GM21515 (cell line): Measurements from ENCODE around the gene CDHR3.

Experiments
- ATAC-seq: cut with Tn5 transposase; IDR thresholded peaks from one replicate; pipeline ENCODE4 v1.9.1; 2021; ENCODE audit not compliant: unreplicated experiment

Gene CDHR3

DNA sequence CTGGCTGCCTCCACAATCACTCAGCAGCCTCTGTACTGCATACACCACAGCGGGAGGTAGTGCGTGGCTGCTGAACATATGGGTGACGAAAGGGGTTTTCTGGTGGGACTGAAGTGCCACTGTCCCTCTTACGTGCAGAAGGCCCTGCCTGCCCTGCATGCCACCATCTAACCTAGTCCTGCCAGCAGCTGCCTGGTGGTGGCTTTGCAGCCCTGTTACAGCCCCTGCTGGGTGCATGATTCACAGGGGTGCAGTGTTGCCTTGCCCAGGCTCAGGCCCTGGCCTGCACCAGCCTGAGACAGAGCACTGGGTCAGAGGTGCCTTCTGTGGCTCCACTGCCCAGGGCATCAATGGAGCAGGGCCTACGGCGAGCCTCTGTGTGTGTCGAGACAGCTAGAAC is 98.9 kb downstream of the CDHR3 start:
- no peak for ATAC-seq

DNA sequence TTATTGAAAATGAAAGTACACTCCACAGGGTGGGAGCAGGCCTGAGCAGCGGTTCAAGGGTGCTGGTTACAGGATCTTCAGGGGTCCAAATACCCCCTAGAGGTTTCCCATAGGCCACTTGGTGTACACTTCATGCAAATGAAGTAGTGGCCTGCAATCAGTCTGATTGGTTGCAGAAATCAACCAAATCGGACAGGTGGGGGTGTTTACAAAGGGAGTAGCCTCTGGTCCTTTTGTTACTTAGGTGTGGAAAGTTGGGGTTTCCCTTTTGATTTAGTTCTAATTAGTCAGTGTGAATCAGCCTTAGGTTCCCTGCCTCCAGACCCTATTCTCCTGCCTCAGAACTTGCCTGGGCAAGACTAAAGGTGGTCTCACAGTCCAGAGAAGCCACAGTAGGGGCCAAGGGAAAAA is 99.5 kb downstream of the CDHR3 start:
- no peak for ATAC-seq

DNA sequence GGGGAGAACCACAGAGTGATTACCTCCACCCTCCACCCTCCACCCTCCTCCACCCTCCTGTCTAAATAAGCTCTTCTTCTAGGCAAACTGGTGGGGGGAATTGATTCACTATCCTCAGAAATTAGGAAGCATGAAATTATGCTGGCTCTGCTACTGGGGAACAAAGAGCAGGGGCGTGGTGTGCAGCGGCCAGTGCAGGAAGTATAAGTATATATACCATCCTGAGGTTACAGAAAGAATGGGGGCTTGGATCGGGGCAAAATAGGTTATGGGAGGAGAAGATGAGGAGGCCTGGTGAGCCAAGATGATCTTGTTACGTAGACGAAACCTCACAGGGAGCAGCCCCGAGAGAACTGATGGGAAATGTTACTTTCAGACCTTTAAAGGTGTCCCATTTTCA is 100.0 kb downstream of the CDHR3 start:
- no peak for ATAC-seq

DNA sequence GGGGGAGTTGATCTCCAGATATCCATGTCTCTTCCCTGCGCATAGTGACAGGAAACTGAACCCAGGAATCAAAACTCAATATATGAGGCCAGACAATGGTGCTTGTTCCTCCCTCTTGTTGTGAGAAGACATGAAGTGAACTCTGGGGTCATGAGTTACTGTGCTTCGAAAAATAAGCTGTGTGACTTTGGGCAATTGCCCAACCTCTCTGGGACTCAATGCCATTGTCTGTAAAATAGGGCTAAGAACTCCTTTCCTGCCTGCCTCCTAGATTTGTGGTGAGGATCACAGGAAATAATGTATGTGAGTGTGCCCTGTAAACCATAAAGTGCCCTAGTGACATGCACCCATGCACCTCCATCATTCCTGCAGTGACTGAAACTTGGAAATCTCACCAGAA is 100.6 kb downstream of the CDHR3 start:
- no peak for ATAC-seq

DNA sequence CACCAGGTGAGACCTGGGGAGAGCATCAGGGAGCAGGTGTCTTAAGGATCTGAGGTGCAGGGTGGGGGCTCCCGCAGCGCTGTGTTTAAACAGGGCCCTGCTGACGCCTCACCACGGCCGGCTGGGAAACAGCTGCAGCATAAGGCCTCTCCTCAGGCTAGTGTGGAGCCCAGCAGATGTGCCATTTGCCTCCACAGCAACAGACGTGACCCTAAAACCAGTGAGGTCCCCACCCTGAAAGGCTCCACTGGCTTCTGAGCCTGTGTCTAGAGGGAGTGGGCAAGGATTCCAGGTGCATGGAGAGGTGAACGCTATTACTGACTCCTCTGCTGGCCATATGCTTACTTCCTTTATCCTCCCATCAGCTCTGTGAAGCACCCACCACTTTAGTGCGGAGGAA is 101.3 kb downstream of the CDHR3 start:
- ATAC-seq, result no peak

DNA sequence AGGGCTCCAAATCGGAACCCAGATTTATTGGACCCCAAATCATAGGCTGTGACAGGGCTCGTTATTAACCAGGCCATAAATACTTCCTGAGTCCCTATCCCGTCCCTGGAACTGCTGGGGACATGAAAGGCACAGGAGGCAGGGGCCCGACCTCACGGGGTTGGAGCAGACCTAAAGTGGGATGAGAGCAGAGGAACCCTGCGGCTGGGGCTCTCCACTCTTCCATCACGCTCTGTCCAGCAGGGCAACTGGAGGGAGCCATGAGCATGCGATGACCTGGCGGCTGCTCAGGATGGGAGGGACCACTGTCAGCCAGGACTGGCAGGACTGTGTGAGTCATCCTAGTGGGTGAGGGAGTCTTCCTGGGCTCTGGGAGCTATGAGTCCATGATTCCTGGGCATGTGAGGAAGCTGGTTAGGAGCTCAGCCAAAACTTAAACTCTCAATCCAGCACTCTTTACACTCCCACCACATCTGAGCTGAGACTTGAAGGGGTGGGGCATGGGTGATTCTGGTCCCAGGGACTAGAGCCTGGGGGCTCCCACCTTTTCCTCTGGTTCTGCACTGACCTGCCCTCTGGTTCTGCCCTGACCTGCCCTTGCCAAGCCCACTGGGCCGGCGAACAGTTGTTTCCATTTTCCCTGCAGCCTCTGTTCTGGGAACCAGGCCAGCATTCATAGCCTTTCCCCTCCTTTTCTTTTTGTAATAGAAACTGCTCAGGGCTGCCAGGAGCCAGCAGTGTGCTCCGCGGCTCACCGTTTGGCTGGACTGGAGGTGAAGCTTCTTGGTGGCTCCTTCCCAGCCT is 101.9 kb downstream of the CDHR3 start:
- ATAC-seq, result no peak

DNA sequence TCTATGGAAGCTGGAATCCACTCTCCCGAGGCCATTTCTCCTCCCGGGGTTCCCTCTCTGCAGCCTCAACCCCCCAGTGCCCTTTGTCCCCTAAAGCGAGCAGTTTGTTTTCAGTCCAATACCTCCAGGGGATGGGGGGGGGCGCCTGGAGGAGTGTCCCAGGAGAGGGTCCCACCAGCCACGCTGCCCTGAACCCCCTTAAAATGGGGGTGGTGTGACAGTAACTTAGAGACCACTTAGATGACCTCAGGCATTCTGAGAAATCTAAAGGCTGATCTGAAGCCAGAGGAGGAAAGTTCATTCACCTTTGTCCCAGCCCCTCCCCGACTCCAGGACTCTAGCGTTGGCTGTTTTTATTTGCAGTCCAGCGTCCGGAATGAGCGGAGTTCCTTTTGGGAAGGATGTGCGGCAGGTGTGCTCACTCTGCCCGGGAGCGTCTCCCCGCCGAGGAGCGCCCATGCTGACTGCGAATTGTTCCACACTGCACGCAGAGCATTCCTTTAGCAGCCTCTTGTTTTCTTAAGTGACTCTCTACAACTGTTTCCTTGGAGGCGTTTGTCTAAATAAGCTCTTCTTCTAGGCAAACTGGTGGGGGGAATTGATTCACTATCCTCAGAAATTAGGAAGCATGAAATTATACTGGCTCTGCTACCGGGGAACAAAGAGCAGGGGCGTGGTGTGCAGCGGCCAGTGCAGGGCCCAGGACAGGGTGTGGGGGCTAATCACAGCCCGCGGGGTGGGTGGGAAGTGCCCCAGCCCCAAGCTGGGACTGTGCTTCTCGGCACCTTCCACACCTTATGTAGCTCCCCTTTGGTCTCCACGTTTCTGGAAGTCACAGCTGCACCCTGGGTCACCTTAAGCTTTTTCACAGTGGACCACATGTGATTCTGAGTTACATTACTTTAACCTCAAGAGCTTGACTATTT is 102.8 kb downstream of the CDHR3 start:
- no peak for ATAC-seq

DNA sequence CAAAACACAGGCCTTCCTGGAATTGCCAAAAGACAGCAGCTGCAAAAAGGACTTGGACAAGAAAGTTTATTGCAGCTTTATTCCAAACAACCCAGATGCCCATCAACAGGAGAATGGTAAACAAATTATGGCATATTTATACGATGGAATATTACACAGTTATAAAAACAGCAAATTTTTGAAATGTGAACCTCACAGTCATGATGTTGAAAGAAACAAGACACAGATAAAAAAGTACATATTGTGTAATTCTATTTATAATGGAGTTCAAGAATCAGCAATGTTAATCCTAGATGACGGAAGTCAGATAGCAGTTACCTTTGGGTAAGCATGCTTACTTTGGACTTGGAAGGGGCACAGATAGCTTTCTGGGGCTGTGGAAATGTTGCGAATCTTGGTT is 104.6 kb downstream of the CDHR3 start:
- no peak for ATAC-seq

DNA sequence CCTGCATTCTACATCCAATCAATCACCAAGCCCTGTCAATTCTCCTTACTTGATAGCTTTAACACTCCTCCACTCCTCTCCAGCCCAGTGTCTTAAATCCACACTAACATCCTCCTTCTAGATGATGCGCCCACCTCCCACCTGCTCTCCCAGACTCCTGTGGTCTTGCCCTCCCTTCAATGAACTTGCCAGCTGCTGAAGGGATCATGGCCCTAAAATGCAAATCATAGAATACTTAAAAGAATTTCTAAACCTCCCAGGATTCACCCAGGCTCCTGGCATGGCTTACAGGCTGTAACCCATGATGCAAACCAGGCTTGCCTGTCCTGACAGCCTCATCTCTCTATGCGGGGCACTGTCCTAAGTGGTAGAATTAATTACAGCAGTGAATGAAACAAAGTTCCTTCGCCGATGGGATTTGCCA is 105.5 kb downstream of the CDHR3 start:
- no peak for ATAC-seq

DNA sequence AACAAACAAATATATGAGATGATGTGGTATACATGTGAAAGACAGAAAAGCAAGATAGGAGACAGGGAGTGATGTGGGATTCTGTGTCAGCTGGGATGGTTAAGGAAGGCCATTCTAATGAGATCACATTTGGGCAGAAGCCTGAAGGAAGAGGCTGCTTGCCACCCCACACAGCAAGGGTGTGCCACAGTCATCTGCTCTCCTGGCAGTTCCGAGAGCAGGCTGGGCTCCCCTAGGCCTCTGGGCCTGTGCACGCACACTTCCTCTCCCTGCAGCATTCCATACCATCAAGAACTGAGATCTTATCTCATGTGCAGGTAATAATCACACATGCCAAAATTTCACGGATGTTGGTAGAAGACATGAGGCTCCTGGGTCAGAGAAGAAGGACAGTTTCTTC is 105.9 kb downstream of the CDHR3 start:
- ATAC-seq, result no peak

DNA sequence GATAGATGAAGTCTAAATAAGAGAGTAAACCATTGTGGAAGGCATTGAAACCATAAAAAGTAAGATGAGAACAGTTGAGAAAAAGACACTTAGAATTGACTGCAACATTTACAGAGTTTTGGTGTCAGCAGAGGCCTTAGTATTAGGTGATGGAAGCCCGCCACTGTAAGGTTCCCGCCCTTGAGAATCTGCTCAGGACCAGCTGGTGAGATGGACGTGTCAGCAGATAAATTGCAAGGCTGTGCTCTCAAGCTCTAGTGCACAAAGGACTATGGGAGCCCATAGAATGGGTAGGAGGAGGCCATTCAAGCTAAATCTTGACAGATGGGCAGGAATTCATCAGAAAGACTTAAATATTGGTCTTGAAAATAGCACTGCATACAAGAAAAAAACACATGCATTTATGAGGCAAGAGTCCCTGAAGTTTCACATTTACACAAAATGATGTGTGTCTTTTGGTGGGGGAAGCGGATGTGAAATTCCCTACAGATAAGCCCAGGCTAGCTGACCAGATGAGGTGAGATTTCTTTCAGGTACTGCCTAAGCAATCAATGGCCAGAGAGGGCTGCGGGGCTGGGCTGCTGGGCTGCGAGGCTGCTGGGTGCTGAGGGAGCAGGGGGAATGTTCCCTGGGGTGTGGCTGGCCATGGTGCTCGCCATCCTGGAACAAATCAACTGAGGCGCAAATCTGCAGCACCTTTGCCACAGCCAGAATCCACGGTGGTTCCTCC is 106.6 kb downstream of the CDHR3 start:
- ATAC-seq, result no peak

DNA sequence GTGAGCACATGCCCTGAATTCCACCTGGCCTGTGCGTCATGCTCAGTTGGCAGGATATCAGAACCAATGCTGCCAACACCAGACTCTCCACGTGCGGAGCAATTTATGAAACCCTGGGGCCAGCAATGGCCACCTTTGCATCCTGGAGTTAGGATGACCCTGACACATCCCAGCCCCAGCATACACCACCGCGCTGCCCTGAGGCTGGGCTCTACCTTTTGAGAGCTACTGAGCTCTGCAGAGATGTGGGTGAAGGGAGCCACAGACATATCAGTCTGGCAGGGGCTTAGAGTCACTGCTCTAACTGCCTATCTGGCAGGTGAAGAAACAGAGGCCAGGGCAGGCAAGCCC is 107.1 kb downstream of the CDHR3 start:
- no peak for ATAC-seq

DNA sequence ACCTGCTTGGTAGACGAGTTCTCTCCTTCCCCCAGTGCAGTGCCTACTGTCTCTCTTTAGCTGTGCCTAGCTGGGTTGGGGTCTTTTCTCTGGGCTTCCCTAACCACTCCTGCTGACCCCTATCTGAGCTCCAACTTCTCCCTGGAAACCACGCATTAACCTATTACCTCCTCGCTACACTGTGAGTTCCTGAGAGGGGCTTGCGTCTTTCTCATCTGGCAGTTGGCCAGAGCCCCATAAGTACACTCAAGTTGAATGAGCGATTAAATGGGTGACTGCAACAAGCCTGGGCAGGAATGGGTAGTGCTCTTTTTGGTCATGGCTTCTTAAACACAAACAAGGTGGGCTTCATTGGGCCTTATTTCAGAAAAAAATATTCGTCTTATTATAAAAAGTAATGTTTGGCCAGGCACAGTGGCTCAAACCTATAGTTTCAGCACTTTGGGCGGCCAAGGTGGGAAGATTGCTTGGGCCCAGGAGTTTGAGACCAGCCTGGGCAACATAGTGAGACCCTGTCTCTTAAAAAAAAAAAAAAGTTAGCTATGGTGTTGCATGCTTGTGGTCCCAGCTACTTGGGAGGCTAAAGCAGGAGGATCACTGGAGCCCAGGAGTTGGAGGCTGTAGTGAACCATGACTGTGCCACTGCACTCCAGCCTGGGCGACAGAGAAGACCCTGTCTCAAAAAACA is 107.6 kb downstream of the CDHR3 start:
- ATAC-seq, result no peak

DNA sequence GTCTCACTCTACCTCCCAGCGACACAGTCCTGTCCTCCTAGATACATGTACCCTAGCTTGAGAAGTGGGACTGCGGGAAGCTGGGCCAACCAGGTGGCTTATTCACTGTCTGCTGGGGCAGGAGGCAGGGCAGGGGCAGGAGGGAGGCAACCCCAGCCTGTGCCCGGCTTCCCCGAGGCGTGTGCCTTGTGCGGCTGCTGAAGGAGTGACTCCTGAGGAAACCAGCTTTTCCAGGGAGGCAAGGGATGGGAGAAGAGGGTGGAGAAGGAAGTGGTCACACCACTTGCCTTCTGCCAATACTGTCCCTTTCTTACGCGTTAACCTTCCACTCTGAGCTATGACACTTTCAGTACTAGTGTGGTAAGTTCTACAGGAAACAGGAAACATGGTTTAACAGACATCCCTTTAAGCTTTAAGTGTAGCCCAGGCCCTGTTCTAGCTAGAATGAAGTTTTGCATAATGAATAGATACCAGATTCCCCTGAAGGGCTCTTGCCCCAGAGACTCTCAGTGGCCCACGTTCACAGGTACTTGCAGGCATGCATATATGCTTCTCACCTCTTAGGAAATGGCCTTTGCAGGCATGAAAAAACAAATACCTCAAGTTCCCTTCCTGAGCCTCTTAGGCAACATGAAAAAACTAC is 108.4 kb downstream of the CDHR3 start:
- peak; percentile 96 for ATAC-seq

DNA sequence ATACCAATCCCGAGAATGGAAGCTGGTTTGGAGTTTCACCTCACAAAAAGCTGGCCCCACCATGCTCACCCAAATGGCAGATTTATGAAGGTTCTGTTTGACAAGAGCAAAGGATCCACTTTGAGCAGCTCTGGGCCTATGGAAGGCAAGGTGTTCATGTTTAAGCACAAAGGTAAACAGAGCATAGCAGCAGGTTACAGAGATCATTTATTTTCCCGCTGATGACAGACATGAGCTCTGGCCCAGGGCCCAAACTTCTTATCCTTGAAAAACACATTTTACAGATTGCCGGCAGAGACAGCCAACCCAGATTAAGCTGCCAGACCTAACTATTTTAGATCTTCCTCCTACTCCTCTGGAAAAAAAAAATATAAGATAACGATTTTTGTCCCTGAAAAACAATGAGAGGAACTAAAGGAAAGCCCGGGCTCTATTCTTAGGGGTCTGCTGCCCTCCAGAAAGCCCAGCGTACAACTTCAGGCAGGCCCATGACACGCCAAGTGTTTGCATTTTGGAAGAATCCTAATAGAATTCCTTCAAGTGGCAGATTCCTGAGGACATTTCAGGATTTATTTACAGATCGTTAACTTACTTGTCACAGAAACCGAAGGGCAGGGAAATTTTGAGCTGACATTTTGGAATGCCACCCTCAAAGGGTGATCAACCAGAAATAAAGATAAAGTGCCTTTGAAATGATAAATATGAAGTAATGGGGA is 109.1 kb downstream of the CDHR3 start:
- ATAC-seq, result no peak

DNA sequence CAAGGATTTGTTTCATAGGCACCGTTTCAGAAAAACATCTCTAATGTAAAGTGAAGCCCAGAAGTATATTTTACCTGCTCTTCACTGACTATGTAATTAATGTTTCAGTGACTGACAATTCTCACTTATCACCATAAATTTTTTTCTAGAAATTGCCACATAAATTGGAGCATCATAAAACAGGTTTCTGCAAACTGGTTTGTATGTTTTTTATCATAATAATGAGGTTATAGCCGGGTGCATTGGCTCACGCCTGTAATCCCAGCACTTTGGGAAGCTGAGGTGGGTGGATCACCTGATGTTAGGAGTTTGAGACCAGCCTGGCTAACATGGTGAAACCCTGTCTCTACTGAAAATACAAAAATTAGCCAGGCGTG is 109.6 kb downstream of the CDHR3 start:
- no peak for ATAC-seq

DNA sequence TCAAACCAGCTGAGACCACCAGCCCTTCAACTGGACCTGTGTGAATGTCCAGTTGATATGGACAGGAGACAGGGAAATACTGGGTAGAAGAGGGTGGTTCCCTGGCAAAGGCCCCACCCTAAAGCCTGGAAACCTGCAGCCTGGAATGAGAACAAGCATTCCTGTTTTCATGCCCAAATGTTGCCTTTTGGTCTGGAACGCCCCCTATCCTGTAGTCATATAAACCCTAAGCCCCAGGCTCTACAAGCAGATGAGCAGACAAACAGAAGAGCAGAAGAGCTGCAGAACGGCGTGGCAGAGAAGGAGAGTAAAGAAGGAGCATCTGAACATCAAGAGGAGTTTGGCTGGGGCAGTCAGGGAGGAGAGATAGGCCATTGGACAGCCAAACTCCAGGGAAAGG is 110.6 kb downstream of the CDHR3 start:
- no peak for ATAC-seq

DNA sequence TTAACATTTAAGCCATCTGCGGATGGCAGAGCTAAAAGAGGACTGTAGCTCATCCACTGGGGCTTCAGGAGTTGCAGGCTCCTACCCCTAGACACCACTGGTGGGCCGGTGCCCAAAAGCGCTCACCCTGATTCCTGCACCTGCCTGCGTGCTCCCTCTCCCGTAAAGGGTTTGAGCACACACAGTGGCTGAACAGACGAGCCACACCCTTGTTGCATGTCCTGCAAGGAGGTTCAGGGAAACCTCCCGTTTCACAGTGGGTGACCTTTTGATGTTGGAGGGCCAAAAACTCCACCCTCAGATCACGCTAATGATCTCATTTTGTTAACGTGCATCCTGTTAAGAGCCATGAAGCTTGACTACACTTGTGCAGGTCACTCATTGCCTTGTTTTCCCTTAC is 111.2 kb downstream of the CDHR3 start:
- no peak for ATAC-seq

DNA sequence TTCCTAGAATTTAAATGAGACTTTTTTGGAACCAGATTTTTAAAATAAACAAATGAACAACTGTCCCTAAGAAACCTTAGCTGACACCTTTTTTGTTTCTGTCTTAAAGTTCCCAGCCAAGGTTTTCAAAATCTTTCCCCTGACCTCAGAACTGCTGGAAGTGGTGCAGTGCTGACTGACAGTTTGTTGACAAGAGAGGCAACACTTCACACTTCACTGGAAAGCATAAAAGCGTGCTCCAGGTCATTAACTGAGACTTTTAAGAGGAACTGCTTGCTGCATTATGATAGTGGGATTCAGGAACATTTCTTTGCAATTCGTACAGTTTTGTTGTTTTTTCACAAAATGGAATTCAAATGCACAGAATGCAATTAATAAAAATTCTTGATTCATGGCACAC is 112.9 kb downstream of the CDHR3 start:
- no peak for ATAC-seq

DNA sequence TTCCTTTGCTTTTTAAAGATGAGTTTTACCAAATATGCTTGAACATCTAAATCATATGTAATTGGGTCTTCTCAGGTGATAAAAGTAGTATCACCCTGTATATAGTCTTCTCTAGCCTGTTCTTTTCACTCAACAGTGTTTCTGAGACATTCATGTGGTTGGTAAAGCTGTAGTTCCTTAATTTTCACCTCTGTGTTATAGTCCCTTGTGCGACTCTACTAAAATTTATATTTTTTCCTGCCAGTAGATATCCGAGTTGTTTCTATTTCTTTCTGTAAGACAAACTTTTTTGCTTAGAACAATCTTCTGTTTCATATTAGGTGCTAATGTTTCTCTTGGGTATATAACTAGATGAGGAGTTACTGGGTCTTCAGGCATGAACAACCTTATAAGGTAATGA is 113.5 kb downstream of the CDHR3 start:
- no peak for ATAC-seq
